ENCODE results near the gene PIM1.

Gene PIM1

GRCh38 chr6:37131104-37131959 is 38.6 kb upstream of the PIM1 start:
- TF ChIP-seq JUND (IDR thresholded peaks at IDR 0.05; ENCODE audit: low read depth), result no peak
- DNase-seq (ENCODE audit: low read depth in 1 of 2, low spot score in 1 of 2), result no peak
- in situ Hi-C loops (cut with HindIII; ENCODE audit: low pct_unique_long_range_greater_than_20kb, low sequenced_read_pairs), result no loop called here

GRCh38 chr6:37131960-37132253 is 38.0 kb upstream of the PIM1 start:
- in situ Hi-C loops (cut with HindIII; ENCODE audit: low pct_unique_long_range_greater_than_20kb, low sequenced_read_pairs), result no loop called here
- DNase-seq (ENCODE audit: low read depth in 1 of 2, low spot score in 1 of 2), result no peak
- TF ChIP-seq JUND (IDR thresholded peaks at IDR 0.05; ENCODE audit: low read depth), result no peak

GRCh38 chr6:37134036-37134395 is 35.9 kb upstream of the PIM1 start:
- TF ChIP-seq JUND (IDR thresholded peaks at IDR 0.05; ENCODE audit: low read depth), result no peak
- in situ Hi-C loops (cut with HindIII; ENCODE audit: low pct_unique_long_range_greater_than_20kb, low sequenced_read_pairs), result no loop called here
- DNase-seq (ENCODE audit: low read depth in 1 of 2, low spot score in 1 of 2), result no peak

- no peak for TF ChIP-seq JUND (IDR thresholded peaks at IDR 0.05; ENCODE audit: low read depth)
- in situ Hi-C loops (cut with HindIII; ENCODE audit: low pct_unique_long_range_greater_than_20kb, low sequenced_read_pairs), result no loop called here
- DNase-seq (ENCODE audit: low read depth in 1 of 2, low spot score in 1 of 2), result no peak
Measured at GRCh38 chr6:37134396-37135191, 35.4 kb upstream of the PIM1 start.

- in situ Hi-C loops (cut with HindIII; ENCODE audit: low pct_unique_long_range_greater_than_20kb, low sequenced_read_pairs), result no loop called here
- DNase-seq (ENCODE audit: low read depth in 1 of 2, low spot score in 1 of 2), result no peak
- no peak for TF ChIP-seq JUND (IDR thresholded peaks at IDR 0.05; ENCODE audit: low read depth)
Measured at GRCh38 chr6:37135835-37136694, 33.9 kb upstream of the PIM1 start.

GRCh38 chr6:37136821-37137200 is 33.1 kb upstream of the PIM1 start:
- no peak for TF ChIP-seq JUND (IDR thresholded peaks at IDR 0.05; ENCODE audit: low read depth)
- in situ Hi-C loops (cut with HindIII; ENCODE audit: low pct_unique_long_range_greater_than_20kb, low sequenced_read_pairs), result no loop called here
- no peak for DNase-seq (ENCODE audit: low read depth in 1 of 2, low spot score in 1 of 2)

- no peak for DNase-seq (ENCODE audit: low read depth in 1 of 2, low spot score in 1 of 2)
- no peak for TF ChIP-seq JUND (IDR thresholded peaks at IDR 0.05; ENCODE audit: low read depth)
- in situ Hi-C loops (cut with HindIII; ENCODE audit: low pct_unique_long_range_greater_than_20kb, low sequenced_read_pairs), result no loop called here
Measured at GRCh38 chr6:37137201-37138090, 32.5 kb upstream of the PIM1 start.

- no peak for TF ChIP-seq JUND (IDR thresholded peaks at IDR 0.05; ENCODE audit: low read depth)
- in situ Hi-C loops (cut with HindIII; ENCODE audit: low pct_unique_long_range_greater_than_20kb, low sequenced_read_pairs), result no loop called here
- no peak for DNase-seq (ENCODE audit: low read depth in 1 of 2, low spot score in 1 of 2)
Measured at GRCh38 chr6:37138856-37139229, 31.1 kb upstream of the PIM1 start.

- no peak for TF ChIP-seq JUND (IDR thresholded peaks at IDR 0.05; ENCODE audit: low read depth)
- no peak for DNase-seq (ENCODE audit: low read depth in 1 of 2, low spot score in 1 of 2)
- in situ Hi-C loops (cut with HindIII; ENCODE audit: low pct_unique_long_range_greater_than_20kb, low sequenced_read_pairs), result no loop called here
Measured at GRCh38 chr6:37139230-37139962, 30.6 kb upstream of the PIM1 start.

- in situ Hi-C loops (cut with HindIII; ENCODE audit: low pct_unique_long_range_greater_than_20kb, low sequenced_read_pairs), result no loop called here
- no peak for DNase-seq (ENCODE audit: low read depth in 1 of 2, low spot score in 1 of 2)
- no peak for TF ChIP-seq JUND (IDR thresholded peaks at IDR 0.05; ENCODE audit: low read depth)
Measured at GRCh38 chr6:37140145-37140544, 29.8 kb upstream of the PIM1 start.

- in situ Hi-C loops (cut with HindIII; ENCODE audit: low pct_unique_long_range_greater_than_20kb, low sequenced_read_pairs), result no loop called here
- TF ChIP-seq JUND (IDR thresholded peaks at IDR 0.05; ENCODE audit: low read depth), result no peak
Measured at GRCh38 chr6:37141281-37142049, 28.5 kb upstream of the PIM1 start.

More at GRCh38 chr6:37141281-37142049, 28.5 kb upstream of the PIM1 start:
- DNase-seq (ENCODE audit: low read depth in 1 of 2, low spot score in 1 of 2), result no peak
